DMS114 treated with DMSO at 0.1 percent for 48 hours (cell line): ENCODE results near the gene SOX5.
"Not testable (repeated sequence)": the region's sequence is repeated elsewhere in the genome, so short reads cannot be mapped to it uniquely, and the experiment has no call there.

Experiments used
- DNase-seq: peaks from one replicate; lab custom pipeline; 2025; ENCODE audit not compliant: unreplicated experiment; lab: John Stamatoyannopoulos, UW

Gene SOX5

DNA sequence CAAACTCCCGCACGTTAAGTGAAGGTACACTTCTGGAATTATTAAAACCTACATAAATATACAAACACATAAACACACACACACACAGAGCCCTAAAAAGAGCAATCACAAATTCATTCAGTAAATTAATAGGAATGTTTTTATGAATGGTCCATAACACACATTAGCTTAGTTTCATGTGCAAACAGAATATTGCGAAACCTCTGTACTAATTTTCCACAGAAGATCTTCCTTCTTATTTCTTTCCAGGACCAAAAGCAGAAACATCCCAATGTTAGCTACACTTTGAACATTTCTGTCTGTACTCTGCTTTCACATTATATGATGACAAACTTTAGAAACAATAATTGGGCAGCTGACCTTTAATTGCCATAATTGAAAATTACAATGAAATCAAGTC, 101.6 kb downstream of the SOX5 start:
- no peak for DNase-seq

DNA sequence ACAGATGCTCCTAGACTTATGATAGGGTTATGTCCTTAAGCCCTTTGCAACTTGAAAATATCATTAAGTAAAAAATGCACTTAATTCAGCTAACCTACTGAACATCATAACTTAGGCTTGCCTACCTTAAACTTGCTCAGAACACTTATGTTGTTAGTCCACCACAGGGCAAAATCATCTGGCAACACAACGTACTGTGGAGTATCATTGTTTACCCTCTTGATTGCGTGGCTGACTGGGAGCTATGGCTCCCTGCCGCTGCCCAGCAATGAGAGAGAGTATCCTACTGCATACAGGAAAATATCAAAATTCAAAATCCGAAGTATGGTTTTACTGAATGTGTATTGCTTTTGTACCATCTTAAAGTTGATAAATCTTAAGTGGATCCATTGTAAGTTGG, 105.5 kb downstream of the SOX5 start:
- no peak for DNase-seq

DNA sequence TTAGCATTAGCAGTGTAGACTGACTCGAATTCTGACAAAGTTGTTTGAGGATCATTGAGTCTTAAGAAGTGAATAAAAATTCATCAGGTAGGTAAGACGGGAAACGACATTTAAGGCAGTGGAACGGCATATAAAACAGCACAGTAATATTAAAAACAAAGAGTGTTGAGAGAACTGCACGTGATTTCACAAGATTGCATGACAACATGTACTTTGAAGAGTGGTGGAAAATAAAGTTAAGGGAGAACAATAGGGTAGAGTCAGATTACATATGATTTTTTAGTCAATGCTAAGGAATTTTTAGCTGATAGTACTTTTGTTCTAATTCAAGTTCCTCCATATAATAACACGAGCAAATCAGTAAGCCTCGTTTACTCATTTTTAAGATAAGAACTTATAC, 115.4 kb downstream of the SOX5 start:
- DNase-seq = no peak

DNA sequence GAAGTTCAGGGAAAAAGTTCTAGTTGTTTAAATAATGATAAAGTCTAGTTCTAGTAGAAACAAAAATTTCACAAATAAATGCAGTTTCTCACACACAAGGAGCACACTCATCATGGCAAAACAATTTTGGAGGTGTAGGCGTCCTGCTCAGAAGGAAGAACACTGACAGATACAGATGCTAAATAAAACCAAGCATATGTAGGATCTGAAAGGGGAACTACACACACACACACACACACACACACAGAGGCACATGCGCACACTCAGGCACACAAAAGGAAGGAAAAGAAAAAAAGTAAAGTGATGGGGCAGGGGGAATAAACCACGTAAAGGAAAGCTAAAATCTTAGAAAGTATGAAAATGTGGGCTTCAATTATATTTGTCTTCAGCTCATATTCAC, 117.7 kb downstream of the SOX5 start:
- DNase-seq = no peak

DNA sequence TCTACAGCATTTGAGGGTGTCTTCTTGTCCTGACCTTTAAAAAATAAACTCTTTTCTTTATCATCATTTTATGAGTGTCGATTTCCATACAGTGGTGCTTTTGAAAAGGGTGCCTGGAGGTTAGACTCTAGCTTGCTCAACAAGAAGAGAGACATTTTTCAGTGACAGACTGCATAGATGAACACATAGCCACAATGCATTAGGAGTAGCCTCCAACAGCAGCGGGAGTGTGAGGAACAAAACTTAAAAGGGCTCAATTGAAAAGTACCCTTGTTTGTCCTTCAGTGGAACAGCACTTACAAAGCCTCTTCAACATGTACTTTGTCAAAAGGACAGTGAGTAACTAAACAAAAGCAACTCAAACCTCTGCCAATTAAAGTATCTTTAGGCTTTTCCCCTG, 119.3 kb downstream of the SOX5 start:
- DNase-seq = no peak

DNA sequence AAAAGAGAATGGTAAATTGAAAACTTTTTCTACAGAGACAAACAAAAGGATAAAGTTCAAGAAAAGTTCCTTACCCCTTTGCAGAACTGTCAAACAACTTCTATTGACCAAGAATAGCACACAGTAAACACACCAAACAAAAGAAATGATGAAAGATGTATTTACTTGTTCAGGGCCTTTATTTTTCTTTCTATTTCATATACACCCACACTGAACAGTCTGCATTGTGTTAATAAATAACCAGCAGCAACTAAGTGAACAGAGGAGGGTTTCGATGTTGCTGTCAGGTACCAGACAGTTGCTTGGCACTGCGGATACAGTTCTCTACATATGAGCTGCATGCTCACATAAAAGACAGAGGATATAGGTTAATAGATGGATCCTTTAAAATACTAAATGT, 122.1 kb downstream of the SOX5 start:
- DNase-seq = no peak

DNA sequence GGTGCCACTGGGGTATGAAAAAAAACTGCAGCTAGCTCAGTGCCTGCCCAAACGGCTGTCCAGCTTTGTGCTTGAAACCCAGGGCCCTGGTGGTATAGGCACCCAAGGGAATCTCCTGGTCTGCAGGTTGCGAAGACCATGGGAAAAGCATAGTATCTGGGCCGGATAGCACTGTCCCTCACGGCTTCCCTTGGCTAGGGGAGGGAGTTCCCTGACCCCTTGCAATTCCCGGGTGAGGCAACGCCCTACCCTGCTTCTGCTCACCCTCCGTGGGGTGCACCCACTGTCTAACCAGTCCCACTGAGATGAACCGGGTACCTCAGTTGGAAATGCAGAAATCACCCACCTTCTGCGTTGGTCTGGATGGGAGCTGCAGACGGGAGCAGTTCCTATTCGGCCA, 124.3 kb downstream of the SOX5 start:
- not testable (repeated sequence) for DNase-seq

DNA sequence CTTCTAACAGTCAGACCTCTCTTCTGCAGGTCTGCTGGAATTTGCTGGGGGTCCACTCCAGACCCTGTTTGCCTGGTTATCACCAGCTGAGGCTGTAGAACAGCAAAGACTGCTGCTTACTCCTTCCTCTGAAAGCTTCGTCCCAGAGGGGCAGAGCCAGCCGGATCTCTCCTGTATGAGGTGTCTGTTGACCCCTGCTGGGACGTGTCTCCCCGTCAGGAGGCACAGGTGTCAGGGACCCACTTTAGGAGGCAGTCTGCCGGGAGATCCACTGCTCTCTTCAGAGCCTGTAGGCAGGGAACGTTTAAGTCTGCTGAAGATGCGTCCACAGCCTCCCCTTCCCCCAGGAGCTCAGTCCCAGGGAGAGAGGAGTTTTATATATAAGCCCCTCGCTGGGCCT, 125.1 kb downstream of the SOX5 start:
- no peak for DNase-seq

DNA sequence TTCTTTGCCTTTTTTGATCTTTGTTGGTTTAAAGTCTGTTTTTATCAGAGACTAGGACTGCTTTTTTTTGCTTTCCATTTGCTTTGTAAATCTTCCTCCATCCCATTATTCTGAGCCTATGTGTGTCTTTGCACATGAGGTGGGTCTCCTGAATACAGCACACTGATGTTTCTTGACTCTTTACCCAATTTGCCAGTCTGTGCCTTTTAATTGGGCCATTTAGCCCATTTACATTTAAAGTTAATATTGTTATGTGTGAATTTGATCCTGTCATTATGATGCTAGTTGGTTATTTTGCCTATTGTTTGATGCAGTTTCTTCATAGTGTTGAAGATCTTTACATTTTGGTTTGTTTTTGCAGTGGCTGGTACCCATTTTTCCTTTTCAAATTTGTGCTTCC, 126.6 kb downstream of the SOX5 start:
- not testable (repeated sequence) for DNase-seq

DNA sequence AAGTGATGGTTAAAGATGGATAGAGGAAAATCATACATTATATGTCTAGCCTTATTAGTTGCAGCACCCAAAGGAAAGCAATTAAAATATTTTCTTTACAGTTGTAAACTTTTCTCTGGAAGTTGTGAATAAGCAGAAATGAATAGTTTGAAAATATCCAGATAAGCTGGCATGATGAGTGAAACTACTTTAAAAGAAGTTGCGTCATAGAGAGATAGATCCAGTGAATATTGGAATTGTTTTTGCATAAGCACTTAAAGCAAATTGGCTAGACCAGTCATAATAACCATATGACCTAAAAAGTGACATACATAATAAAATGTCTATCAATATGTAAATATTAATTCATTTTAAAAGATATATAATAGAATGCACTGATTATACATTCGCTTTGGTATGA, 132.1 kb downstream of the SOX5 start:
- DNase-seq = no peak

DNA sequence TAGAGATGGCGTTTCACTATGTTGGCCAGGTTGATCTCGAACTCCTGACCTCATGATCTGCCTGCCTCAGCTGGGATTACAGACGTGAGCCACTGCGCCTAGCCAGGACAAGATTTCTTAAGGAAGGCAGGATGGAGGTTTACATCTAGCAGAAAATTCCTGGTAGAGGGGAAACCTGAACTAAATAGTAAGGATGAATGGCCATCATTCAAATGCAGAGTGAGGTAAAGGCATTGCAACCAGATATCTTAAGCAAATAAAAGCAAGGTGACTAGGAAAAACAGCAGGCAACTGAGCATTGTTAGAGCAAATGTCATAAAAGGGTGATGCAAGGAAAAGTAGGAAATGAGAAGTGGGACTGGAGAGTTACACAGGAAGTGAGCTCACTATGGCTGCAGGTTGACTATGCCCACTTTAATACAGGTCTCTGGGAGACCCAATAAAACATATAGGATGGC, 133.0 kb downstream of the SOX5 start:
- no peak for DNase-seq

DNA sequence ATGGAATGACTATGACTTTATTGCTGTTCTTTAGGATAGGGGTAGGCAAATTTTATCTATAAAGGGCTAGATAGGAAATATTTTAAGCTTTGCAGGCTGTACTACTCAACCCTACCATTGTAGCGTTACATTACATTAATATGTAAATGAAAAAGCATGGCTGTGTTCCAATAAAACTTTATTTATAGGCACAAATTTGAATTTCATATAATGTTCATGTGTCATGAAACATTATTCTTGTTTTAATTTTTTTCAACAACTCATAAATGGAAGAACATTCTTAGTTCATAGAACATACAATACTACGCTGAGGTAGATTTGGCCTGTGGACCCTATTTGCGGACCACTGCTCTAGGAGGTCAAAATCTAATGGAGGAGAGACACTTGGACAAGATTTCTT, 133.7 kb downstream of the SOX5 start:
- no peak for DNase-seq

DNA sequence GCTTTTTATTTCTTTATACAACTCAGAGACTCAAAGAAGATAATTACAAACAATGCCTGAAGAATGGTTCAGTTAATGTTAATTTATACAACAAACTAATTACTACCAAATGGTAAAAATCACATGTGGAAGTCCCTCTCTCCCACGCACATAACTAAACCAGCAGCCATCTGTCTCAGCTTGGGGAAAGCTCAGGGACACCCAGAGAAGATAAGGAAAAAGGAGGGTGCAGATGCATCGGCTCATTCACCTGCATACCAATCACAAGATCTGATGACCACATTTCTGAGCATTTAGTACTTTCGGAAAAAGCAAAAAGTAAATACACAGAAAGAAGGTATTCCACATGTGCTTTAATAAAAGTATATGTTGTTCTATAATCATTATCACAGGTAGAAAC, 136.3 kb downstream of the SOX5 start:
- DNase-seq = no peak

DNA sequence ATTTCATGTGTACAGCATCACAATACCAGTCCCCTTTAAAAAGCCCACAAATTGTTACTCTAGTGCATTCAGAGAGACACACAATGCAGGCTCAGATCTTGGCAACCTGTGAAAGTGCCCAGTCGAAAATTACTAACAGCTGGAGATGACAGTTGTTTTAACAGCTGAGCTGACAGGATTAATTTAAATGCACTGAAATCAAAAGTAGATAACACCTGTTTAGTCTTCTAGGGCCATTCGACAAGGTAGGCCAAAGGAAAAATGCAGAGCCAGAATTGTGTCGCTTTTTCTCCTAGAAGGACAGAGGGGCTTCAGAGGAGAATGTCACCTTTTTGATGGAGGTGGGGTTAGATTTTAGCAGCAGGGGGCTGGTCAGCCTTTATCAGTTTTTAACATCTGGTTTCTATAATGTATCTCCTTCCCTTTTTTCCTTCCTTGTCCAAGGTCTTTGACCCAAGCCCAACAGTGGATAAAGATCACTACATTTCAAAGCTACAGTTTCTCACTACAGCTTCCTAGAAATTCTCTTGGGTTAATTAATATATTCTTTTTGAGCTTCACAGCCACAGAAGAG, 139.1 kb downstream of the SOX5 start:
- no peak for DNase-seq

DNA sequence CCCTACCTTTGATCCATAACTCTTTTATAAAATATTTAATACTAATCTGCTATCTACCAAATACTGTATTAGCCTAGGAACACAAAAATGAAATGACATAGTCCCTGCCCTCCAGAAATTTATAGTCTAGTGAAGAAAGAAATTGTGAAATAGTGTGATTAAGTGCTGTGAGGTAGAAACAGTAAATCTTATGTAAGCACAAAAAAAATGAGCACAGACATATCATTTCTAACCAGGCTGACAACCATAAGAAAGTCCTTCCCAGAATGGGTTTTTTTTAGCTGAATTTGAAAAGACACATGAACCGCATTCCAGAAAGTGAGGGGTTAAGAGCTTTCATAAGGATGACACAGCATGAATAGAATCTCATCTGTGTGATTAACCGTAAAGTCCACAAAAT, 145.9 kb downstream of the SOX5 start:
- DNase-seq = no peak

DNA sequence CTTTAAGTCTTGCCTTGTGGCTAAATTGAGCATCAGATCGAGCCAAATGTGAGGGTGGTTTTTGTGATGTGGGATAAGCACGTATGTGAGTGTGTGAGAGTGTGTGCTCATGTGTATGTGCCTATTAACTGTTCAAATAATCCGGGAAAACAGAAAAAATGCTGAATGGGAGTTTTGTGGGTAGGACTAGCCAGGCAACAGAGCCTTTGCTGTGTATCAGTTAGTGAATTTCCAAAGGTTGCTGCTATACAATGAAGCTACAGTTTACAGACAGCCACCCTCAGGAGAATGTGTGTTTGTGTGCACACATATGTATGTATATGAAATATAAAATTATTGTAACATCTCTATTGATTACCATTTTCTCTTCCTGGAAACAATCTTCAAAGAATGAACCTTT, 154.0 kb downstream of the SOX5 start:
- no peak for DNase-seq

DNA sequence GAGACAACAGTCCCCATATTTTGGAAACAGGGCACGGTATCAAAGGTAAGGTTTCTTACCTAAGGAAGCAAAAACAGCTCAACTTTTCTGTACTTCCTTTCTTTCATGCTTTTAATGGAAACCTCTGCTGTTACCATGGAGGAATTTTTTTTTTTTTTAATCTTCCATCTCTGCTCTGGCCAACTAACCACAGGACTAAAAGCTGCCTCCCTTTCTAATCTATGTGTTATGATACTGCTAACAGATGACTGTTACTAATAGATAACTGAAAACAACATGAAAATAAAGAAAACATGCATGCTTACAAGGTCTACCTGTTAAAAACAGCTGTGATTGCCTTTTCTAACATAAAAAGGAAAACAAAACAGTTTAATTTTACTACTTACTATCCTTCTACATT, 168.4 kb downstream of the SOX5 start:
- DNase-seq = no peak

DNA sequence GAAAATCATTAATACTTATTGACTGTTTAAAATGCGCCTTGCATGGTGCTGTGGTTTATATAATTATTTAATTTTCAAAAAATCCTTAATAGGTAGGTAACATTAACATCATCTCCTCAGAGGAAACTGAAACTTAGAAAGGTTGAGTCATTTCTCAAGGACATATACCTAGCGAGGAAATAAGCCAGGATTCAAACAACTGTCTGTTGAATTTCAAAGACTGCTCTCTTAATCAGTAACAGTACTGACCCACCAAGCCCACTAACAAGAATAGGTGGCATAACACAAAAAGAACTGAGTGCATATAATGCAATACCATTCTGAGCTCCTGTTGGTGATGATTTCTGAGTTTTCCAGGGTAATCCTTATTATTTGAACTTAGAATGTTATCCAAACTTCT, 174.3 kb downstream of the SOX5 start:
- DNase-seq = no peak

DNA sequence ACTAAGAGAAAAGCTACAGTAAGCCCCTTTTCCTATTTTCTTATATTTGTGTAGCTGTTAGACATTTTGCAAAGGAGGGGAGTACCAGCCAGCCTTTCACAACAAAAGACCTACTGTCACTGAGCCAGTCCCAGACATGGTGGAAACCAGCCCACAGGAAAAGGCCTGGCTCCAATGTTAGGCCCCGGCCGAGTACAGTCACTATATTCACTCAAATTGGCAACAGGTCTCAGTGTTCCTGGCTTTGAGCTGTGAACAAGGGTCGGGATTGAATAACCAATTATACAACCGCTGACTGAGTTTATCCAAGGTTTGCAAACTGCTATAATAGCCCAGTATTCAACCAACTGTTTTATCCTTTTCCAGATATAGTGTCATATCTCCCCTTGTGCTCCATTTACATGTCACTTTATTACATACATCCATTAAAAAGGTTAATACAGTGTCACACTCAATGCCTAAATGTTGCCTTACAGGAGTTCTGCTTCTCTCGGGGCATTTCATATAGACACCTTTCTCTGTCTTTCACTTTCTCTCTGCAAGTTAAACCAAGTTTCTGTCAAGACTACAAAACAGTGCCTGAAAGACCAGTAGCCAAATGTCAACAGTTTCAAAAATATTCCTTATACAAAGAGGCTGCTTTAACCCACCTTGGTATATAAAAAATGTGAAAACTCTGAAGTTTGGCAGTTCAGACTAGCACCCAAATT, 178.1 kb downstream of the SOX5 start:
- no peak for DNase-seq

DNA sequence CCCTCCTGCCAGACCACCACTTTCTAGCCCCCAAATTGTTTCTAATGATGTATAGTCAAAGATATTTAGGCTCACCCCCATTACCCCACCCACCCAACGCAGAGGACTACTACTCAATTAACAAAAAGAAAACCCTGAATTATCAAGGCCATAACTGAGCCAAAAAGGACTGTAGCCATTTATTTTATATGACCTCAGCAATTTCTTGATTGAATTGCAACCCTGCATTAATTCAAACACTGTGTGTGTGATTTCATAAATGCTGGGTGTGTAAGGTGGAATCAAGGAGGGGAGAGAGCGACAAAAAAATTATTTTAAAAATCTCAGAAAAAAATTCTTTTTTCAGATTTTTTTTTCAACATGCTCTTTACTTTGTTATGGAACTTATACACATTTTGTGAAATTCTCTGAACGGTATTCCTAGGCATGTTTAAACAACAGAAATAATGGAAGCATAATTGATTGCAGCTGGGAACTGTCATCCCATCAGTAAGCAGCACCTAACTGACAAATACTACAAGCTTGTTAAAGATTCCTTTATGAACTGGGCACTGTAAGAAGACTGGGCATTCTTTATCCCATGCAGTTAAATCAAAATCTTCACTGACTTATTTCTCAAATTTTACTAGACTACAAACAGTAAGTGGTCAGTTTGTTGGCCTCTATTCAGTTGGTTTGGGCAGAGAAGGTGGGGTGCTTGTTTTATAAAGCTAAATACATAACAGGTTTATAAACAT, 179.1 kb downstream of the SOX5 start:
- DNase-seq = no peak

DNA sequence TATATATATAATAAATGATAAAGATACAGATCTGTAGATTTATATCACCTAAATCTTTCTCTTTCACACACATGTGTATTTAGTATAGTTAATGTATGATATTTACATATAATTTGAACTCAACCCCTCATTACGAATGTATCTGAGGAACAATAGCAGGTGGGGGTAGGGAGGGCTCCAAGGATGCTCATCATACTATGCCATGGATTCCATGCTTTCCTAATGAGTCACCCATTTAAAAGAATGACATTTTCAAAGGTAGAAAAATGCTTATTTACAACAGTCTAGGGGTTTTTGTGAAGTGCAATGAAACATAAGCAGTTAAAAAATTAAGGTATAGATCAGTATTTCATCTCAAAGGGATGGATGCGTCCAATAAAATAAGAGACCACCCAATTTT, 181.6 kb downstream of the SOX5 start:
- no peak for DNase-seq

DNA sequence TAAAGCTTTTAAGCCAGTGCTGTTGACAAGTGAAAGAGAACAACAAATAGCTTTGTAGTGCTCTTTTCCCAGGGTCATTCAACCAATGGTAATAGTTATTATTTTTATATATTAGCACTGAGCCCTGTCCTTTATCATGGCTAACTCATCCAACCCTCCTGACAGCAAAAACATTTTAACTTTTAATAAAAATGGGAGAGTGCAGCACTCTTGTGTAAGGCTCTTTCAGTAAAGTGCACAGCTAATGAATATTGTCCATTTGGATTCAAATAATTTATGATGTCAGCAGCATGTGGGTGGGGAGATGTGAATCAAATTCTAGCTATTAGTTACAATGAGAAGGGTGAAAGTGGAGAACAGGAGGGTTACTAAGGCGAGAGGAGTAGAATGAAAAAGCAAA, 185.7 kb downstream of the SOX5 start:
- DNase-seq = no peak
